Fibroblast of peridontal ligament (primary cell): ENCODE measurements around the gene TSPAN18.

Source experiments
- DNase-seq: peaks from one replicate; pipeline ENCODE4 v3.0.0-alpha.2; 2010; ENCODE audit errors: extremely low read depth

Gene TSPAN18

DNA sequence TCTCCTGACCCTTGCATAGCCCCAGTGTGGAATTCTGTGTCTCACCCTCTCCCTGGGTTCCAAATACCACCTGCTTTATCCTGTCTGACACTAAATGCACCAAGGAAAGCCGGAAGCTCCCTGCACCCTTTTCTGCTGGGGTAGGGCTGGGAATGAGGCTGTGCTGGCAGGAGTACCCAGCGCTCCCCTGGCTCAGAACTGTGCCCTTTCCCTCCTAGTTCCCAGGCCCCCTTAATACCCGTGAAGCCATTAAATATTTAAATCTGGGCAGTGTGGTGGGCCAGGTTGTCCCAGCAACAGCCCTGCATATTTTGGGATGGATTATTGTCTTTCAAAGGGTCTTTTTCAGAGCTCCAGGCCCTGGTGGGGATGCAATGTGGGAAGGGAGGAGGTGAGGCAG lies 160.9 kb downstream of the TSPAN18 start:
- no peak for DNase-seq

GRCh38 chr11:44889266-44889665 lies 162.5 kb downstream of the TSPAN18 start:
- no peak for DNase-seq

- DNase-seq: no peak
Measured at GRCh38 chr11:44892843-44893242, 166.1 kb downstream of the TSPAN18 start.

DNA sequence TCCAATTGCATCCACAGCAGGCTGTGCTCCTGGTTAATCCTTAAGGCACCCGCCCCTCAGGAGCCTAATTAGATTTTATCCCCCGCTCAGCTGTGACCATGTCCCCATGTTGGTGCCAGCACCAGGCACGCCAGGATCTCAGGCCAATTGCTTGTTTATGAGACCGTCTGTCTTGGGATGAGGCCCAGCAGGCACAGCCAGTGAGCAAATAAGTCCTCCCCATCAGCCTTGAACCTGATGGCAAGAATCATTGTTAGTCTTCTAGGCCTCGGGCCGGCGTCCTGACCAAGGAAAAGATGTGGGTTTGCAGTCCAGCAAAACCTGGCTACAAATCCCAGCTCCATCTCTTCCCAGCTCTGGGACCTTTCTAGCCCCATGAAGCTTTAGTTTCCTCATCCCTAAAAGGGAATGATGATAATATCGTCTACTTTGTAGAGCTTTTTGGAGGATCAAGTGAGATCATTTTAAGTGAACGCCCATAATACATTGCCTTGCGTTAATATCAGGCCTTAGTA lies 166.6 kb downstream of the TSPAN18 start:
- DNase-seq: no peak

- peak; percentile 54 for DNase-seq
Measured at GRCh38 chr11:44893846-44894617, 167.3 kb downstream of the TSPAN18 start.

GRCh38 chr11:44899959-44900358 lies 173.2 kb downstream of the TSPAN18 start:
- peak; percentile 51 for DNase-seq

DNA sequence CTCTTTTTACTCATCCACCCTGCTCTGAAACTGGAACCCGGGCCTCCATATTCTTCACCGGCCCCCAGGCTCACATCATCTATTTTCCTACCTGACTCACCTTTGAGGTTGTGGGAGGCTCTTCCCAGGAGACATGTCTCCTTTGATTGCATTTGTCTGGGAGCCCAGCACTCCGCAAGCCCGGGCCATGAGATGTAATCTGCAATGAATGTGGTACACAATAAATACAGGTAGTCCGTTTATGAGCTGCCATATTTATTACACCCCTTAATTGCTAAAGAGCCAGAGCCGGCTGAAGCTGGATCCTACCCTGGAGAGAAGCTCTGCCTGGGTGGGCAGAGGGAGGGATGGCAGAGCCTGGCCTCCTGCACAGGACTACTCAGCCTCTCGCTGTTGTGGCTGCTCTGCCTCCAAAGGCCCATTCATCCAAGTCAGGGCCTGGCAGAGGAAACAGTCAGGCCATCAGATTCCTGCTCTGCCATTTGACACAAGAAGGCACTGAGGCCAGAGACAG lies 174.4 kb downstream of the TSPAN18 start:
- DNase-seq: no peak

GRCh38 chr11:44901786-44902185 lies 175.0 kb downstream of the TSPAN18 start:
- no peak for DNase-seq

- no peak for DNase-seq
Measured at GRCh38 chr11:44903035-44903434, 176.3 kb downstream of the TSPAN18 start.

DNA sequence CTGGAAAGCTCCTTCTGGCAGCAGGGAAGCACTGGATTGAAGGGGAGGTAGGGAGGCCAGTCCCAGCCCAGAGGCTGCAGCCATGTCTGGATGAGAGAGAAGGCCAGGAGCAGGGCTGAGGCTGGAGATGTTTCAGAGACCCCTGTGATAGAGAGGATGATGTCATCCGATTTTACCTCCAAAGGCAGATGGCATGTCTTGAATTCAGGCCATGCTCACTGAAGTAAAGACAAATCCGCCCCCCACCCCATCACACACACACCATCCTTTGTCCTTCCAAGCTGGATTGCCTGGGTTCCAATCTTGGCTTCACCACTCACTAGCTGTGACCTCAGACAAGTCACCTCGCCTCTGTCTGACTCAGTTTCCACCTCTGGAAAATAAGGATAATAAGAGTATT lies 176.8 kb downstream of the TSPAN18 start:
- DNase-seq: no peak

GRCh38 chr11:44904261-44905020 lies 177.7 kb downstream of the TSPAN18 start:
- no peak for DNase-seq

DNA sequence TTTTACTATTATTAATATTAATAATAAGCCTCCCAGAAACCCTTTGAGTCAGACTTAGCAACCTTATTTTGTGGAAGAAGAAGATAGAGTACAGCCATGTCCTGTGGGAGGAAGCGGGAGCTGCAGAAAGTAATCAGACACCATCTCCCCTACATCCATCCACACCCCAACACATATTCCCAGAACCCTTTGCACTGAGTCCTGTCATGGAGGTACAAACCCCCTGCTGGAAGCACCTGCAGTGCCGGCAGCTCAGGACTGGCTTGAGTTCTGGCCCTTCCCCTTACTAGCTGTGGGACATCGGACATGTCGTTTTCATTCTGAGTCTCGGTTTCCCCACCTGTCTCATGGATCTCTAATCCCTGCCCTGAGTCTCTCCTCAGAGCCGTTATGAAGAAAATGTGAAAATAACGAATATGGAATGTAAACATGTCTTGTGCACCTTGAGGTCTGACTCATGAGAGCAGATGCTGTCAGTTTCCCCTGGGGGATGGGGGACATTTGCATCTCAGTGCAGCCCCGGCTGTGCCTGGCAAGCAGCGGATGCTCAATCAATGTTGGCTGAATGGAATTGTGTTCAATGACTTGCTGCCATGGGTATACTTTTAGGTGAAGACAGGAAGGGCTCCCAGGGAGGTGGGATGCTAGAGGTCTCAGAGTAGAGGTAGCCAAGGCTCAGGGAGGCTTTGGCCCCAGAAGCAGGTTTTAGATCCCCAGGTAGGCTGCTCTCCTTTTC lies 178.5 kb downstream of the TSPAN18 start:
- no peak for DNase-seq

DNA sequence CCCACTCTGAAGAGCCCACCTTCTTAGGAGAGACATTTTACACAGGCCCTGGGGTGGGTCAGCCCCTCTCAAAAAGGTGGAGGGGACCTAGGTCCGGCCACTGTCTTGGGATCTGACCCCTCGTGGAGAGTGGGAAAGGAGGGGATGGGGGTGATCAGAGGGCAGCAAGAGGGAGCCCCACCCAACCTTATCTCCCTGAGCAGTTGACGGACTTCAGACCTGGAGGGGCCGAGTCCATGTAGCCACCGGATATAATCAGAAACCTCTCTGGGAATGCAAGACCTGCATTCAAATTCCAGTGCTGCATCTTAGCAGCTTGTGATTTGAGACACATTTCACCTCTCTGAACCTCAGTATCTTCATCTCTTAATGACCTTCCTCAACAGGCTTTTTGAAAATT lies 179.9 kb downstream of the TSPAN18 start:
- no peak for DNase-seq

GRCh38 chr11:44909557-44909956 lies 182.8 kb downstream of the TSPAN18 start:
- DNase-seq: no peak

- no peak for DNase-seq
Measured at GRCh38 chr11:44910591-44910990, 183.8 kb downstream of the TSPAN18 start.

DNA sequence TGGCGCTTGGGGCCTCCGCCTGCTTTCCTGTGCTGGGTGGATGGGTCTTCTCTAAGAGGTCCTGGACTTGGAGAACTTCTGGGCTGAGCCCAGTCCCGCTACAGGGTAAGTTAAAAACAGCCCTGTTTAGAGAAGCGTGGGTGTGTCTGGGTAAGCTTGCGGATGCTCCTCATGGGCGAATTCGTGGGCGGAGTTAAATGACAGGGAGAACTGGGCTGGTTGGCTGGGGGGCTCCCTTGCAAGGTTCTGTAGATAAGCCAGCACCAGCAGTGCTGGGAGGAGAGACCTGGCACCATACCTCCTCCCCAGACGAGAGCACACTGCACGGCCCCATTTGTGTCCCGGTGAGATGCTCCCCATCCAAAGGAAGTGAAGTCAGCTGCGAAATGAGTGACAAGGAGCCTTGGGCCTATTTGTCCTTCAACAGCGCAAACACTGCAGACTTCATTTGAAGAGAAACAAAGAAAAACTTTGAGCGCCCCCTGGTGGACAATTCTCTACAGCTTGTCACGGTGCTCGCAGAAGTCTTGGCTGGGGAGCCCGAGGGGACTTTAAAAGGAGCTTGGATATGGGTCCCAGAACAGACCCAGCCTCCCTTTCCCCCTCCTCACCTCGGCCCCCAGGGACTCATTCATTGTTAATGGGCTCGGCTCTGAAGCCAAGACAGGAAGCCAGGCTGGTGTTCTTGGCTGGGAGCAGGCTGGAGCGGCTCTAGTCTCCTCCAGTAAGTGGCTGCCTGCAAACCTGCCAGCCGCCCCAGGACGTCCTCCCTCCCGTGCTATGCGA lies 184.5 kb downstream of the TSPAN18 start:
- DNase-seq: peak; percentile 88

DNA sequence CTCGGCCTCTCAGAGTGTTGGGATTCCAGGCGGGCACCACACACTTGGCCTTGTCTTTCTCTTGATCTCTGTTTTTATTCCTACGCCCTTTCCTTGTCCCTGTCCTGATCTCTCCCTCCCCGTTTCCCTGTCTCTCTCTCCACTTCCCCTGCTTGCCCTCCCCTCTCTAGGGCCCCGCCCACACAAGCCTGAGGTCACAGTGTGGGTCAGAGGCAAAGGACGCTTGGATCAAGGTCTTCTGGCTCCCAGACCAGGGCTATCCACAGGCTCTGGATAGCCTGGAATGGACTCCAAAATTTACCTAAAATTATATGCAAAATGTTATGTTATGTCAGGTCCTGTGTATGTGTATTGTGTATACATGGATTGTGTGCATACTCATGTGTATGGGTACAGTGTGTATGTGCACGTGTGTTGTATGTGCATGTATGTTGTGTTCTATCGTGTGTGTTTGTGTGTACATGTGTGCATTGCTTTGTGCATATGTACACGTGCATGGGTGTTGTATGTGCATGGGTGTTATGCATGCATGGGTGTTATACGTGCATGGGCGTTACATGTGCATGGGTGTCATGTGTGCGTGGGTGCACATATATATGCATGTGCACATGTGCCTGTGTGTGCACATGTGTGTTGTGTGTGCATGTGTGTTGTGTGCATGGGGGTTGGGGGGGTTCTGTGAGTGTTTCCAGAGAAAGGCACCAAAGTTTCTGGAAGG lies 185.7 kb downstream of the TSPAN18 start:
- no peak for DNase-seq

DNA sequence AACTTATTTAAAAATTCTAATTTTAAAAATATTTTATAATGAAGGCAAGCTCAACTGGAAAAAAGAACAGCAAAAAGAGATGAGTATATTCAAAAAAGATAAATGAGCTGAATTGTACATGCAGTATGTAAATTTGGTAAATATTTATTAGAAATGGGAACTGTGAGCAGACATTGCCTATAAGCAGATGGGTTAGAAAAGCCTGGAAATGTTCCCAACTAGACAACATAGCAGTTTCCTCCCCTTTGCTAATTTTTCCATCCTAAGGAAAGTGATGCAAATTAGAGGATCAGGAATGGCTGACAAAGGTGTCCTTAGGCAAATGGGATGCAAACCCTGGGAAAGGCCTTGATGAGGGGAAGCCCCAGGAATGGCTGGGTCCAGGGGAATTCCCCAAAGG lies 186.7 kb downstream of the TSPAN18 start:
- no peak for DNase-seq

- no peak for DNase-seq
Measured at GRCh38 chr11:44914105-44914504, 187.3 kb downstream of the TSPAN18 start.

GRCh38 chr11:44915004-44915403 lies 188.2 kb downstream of the TSPAN18 start:
- no peak for DNase-seq

DNA sequence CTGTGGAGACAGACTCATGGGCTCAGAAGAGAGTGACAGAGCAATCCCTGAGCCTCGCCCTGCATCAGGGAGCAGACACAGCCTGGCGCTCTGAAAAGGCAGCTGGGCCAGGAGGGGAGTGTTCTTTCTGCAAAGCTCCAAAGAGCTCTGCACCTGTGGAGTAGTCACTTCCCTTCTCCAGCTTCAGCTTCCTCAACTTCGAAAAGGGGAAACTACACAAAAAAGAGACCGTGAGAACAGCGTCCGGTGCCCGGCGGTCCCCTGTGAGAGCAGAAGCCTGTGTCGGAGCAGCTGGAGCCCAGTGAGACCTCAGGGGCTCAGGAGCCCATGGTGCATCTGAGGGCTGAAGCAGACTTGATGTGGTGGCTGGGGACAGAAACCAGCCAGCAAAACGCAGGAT lies 188.9 kb downstream of the TSPAN18 start:
- no peak for DNase-seq
